B cell (primary cell): ENCODE measurements around the gene CYTL1. TPM values are rescaled to one million over a fixed set of nuclear protein-coding genes. Genes with fewer than 3 reads are reported as not detected.

ENCODE experiments used
- ATAC-seq: fragments of 200-7000 bp; cut with Tn5 transposase; one replicate; pipeline ENCODE4 v1.10.0; 2021; ENCODE audit warnings: low read depth, mild to moderate bottlenecking, moderate number of reproducible peaks, moderate library complexity
- CTCF ChIA-PET: fragments of 350-600 bp; sonication (Branson Sonifier 250); formaldehyde crosslinking; loops from one replicate; lab custom pipeline; 2021; ENCODE audit warnings: antibody characterized with exemption, inconsistent platforms; lab: Charles Lee
- POLR2A ChIA-PET: fragments of 350-600 bp; sonication (Branson Sonifier 250); formaldehyde crosslinking; loops from one replicate; lab custom pipeline; 2021; ENCODE audit warnings: antibody characterized with exemption; lab: Charles Lee
- DNase-seq: peaks from one replicate; pipeline ENCODE4 v3.0.0; 2013
- H2AFZ ChIP-seq: 2 replicates; pipeline ENCODE4 v1.6.1; 2012; ENCODE audit warnings: mild to moderate bottlenecking, low read depth, low read length; ENCODE audit not compliant: insufficient read depth, poor library complexity, severe bottlenecking
- H3K27ac ChIP-seq, 2 donors: 1 replicate in 1 of 2; 2 replicates in 1 of 2; pipeline ENCODE4 v1.5.1; 2012 to 2013; ENCODE audit warnings: low read length in 2 of 2, mild to moderate bottlenecking in 2 of 2, moderate library complexity in 1 of 2
- H3K27me3 ChIP-seq, 4 experiments: fragments of 200-600 bp in 1 of 4; sonication (generic) in 1 of 4; replicated peaks in 1 of 4; 1 replicate in 2 of 4; 2 replicates in 2 of 4; pipeline versions ENCODE4 v1.6.1 to v1.7.0; 2013 to 2016; ENCODE audit warnings: low read length in 3 of 4, mild to moderate bottlenecking in 2 of 4, mixed read lengths in 1 of 4, moderate library complexity in 1 of 4; ENCODE audit not compliant: insufficient read depth in 4 of 4, control insufficient read depth in 3 of 4; ENCODE audit errors: control extremely low read depth in 1 of 4
- H3K36me3 ChIP-seq, 2 experiments: replicated peaks in 1 of 2; 1 replicate in 1 of 2; 2 replicates in 1 of 2; pipeline versions ENCODE4 v1.6.1 to v1.7.1; 2013; ENCODE audit warnings: low read length in 1 of 2; ENCODE audit not compliant: insufficient read depth in 2 of 2, control insufficient read depth in 1 of 2; ENCODE audit errors: control extremely low read depth in 1 of 2, extremely low read depth in 1 of 2
- H3K4me1 ChIP-seq, 2 donors: fragments of 200-600 bp in 1 of 2; sonication (generic) in 1 of 2; 1 replicate in 1 of 2; 2 replicates in 1 of 2; pipeline versions ENCODE4 v1.5.1 to v1.6.1; 2013 to 2017; ENCODE audit warnings: low read length in 2 of 2; ENCODE audit not compliant: control insufficient read depth in 2 of 2, insufficient read depth in 2 of 2
- H3K4me2 ChIP-seq: replicated peaks from 2 replicates; pipeline ENCODE3; 2012; ENCODE audit warnings: mild to moderate bottlenecking, low read depth, low read length; ENCODE audit not compliant: poor library complexity, severe bottlenecking
- H3K4me3 ChIP-seq, 5 experiments: fragments of 200-600 bp in 1 of 5; sonication (generic) in 1 of 5; 1 replicate in 3 of 5; 2 replicates in 2 of 5; pipeline versions ENCODE4 v1.5.1 to v1.7.0; 2011 to 2016; ENCODE audit warnings: low read length in 4 of 5, mild to moderate bottlenecking in 4 of 5, low read depth in 2 of 5, control low read depth in 1 of 5, moderate library complexity in 1 of 5; ENCODE audit not compliant: insufficient read depth in 1 of 5; ENCODE audit errors: control extremely low read depth in 1 of 5, extremely low read depth in 1 of 5
- H3K79me2 ChIP-seq: fragments of 200-600 bp; sonication (generic); one replicate; pipeline ENCODE4 v1.6.0; 2016; ENCODE audit warnings: low read length; ENCODE audit not compliant: control insufficient read depth, insufficient read depth
- H3K9ac ChIP-seq: fragments of 200-600 bp; sonication (generic); 2 replicates; pipeline ENCODE4 v1.6.1; 2017; ENCODE audit warnings: mild to moderate bottlenecking, low read length, moderate library complexity
- H3K9me3 ChIP-seq, 3 donors: one replicate each; pipeline versions ENCODE4 v1.6.1 to v1.7.1; 2013; ENCODE audit warnings: low read length in 2 of 3; ENCODE audit not compliant: control insufficient read depth in 2 of 3, insufficient read depth in 1 of 3; ENCODE audit errors: control extremely low read depth in 1 of 3
- H4K20me1 ChIP-seq: 2 replicates; pipeline ENCODE4 v1.6.0; 2012; ENCODE audit warnings: mild to moderate bottlenecking, low read length; ENCODE audit not compliant: insufficient read depth, control insufficient read depth, poor library complexity, severe bottlenecking
- H3K27ac Mint-ChIP-seq: one replicate; pipeline ENCODE4 v1.8.0; 2021; ENCODE audit warnings: mixed read lengths
- H3K27me3 Mint-ChIP-seq: one replicate; pipeline ENCODE4 v1.8.0; 2021; ENCODE audit warnings: mixed read lengths
- H3K4me1 Mint-ChIP-seq: one replicate; pipeline ENCODE4 v1.8.0; 2021; ENCODE audit warnings: mixed read lengths
- H3K4me3 Mint-ChIP-seq: one replicate; pipeline ENCODE4 v1.8.0; 2021; ENCODE audit warnings: mixed read lengths
- H3K9me3 Mint-ChIP-seq: one replicate; pipeline ENCODE4 v1.8.0; 2022; ENCODE audit warnings: mixed read lengths; ENCODE audit not compliant: insufficient read depth
- CTCF ChIP-seq: fragments of 200-600 bp; IDR thresholded peaks from one replicate; pipeline ENCODE4 v1.8.0; 2022; ENCODE audit warnings: antibody characterized with exemption, mild to moderate bottlenecking
- EZH2 ChIP-seq: IDR thresholded peaks from 2 replicates; pipeline ENCODE4 v1.6.1; 2012; ENCODE audit warnings: borderline replicate concordance, low read depth, mild to moderate bottlenecking, moderate library complexity, low read length; ENCODE audit not compliant: insufficient read depth, poor library complexity, severe bottlenecking
- WGBS: methylation state at CpG from one replicate; pipeline ENCODE4 v1.1.5; 2013; ENCODE audit warnings: missing lambda C conversion rate; ENCODE audit not compliant: insufficient coverage; 5-methylcytosine and 5-hydroxymethylcytosine counted together
- intact Hi-C: fragments of 100-400 bp; cut with micrococcal nuclease; formaldehyde crosslinking; loops from one replicate; pipeline ENCODE4 v1.10.0; 2022
- polyA plus RNA-seq: library from polyadenylated mRNA; depleted of rRNA; stranded (reverse); fragments of >200 nt; gene quantifications from 2 replicates; pipeline ENCODE4 v1.2.3, GENCODE V29; 2012
- total RNA-seq, 2 donors: library from RNA; stranded (reverse); fragments of 120-200 nt in 1 of 2; gene quantifications; 1 replicate in 1 of 2; 2 replicates in 1 of 2; pipeline versions ENCODE4 v1.2.3 to v1.2.4, GENCODE V29; 2013 to 2022

Gene CYTL1
- total and polyA plus RNA-seq, 2 donors (not counting 1 experiment from before 2014, with no cell fraction given), result not detected

DNA sequence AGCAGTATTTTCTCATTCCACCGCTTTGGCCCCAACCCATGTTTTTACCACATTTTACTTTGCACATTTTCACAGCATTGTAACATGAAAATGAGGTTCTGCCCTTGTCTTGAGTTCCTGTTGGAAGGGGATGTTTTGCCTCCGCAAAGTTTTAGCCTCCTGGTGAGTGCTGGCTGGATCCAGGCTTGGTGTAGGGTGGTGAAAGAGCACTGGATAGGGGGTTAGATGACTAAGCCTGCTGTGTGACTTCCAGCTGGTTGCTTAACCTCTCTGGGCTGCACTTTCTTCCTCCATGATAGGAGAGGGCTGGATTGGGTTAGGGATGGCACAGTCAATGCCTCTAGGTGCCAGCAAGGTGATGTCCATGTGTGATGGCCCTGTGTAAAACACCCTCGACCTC is 28.9 kb downstream of the CYTL1 start:
- 100% methylated on average over 1 of the region's 3 CpGs for WGBS
- POLR2A ChIA-PET, result no interaction called here

More for the DNA sequence above, 28.9 kb downstream of the CYTL1 start:
- Histone ChIP-seq H4K20me1 (no peaks in the 10 kb centered on the region), H3K27me3 (peaks cover 0 to 5% (median 1%) of the 10 kb centered on the region in 4 experiments), H3K4me1 (peaks cover 7 to 8% of the 10 kb centered on the region in 2 donors), H2AFZ (no peak overlapping the region), H3K27ac (no peak overlapping the region), H3K9me3 (no peaks in the 10 kb centered on the region), H3K36me3 (no peaks in the 10 kb centered on the region), H3K4me3 (no peak overlapping the region), H3K4me2 (no peak overlapping the region), H3K79me2 (no peaks in the 10 kb centered on the region), H3K9ac (no peak overlapping the region)
- Mint-ChIP-seq H3K4me1 (peaks cover 10% of the 10 kb centered on the region), H3K4me3 (no peak overlapping the region), H3K27ac (no peak overlapping the region), H3K27me3 (peaks cover 22% of the 10 kb centered on the region), H3K9me3 (no peaks in the 10 kb centered on the region)
- DNase-seq (no peak), ATAC-seq (no peak)
- intact Hi-C loops, result loop anchor here (10.0 kb wide), 1 partner anchor 86 kb away; no protein-coding TSS in a partner anchor
- no peak for TF ChIP-seq CTCF
- no peak for TF ChIP-seq EZH2
- CTCF ChIA-PET, result no interaction called here
